Loucy (cell line): ENCODE measurements around the gene PSMG1.

ENCODE experiments used
- H2AFZ ChIP-seq: fragments of 200-600 bp; sonication (generic); 2 replicates; pipeline ENCODE4 v1.6.0; 2016; ENCODE audit warnings: antibody characterized with exemption, mild to moderate bottlenecking, low read length, moderate library complexity
- H3F3A ChIP-seq: fragments of 200-600 bp; 2 replicates; pipeline ENCODE4 v1.6.0; 2016; ENCODE audit warnings: antibody characterized with exemption, low read depth, mild to moderate bottlenecking
- H3K27me3 ChIP-seq: fragments of 200-600 bp; sonication (generic); 2 replicates; pipeline ENCODE4 v1.6.1; 2014; ENCODE audit warnings: low read length, mild to moderate bottlenecking; ENCODE audit not compliant: insufficient read depth, poor library complexity, severe bottlenecking
- H3K36me3 ChIP-seq: fragments of 200-600 bp; sonication (generic); 2 replicates; pipeline ENCODE4 v1.6.1; 2016; ENCODE audit warnings: low read length; ENCODE audit not compliant: insufficient read depth
- H3K4me1 ChIP-seq: fragments of 200-600 bp; sonication (generic); 2 replicates; pipeline ENCODE4 v1.5.1; 2014; ENCODE audit warnings: low read length, mild to moderate bottlenecking; ENCODE audit not compliant: insufficient read depth, poor library complexity, severe bottlenecking
- H3K4me2 ChIP-seq: fragments of 200-600 bp; sonication (generic); 2 replicates; pipeline ENCODE4 v1.6.0; 2014; ENCODE audit warnings: antibody characterized with exemption, low read length, low read depth, mild to moderate bottlenecking; ENCODE audit not compliant: poor library complexity, severe bottlenecking
- H3K4me3 ChIP-seq: fragments of 200-600 bp; sonication (generic); 2 replicates; pipeline ENCODE4 v1.5.1; 2014; ENCODE audit warnings: low read length, mild to moderate bottlenecking, mixed read lengths; ENCODE audit not compliant: poor library complexity, severe bottlenecking
- H3K79me2 ChIP-seq: fragments of 200-600 bp; sonication (generic); 2 replicates; pipeline ENCODE4 v1.6.1; 2014; ENCODE audit warnings: low read length; ENCODE audit not compliant: insufficient read depth
- H3K9ac ChIP-seq: fragments of 200-600 bp; sonication (generic); 2 replicates; pipeline ENCODE4 v1.6.0; 2014; ENCODE audit warnings: mild to moderate bottlenecking, low read depth, low read length, moderate library complexity; ENCODE audit not compliant: poor library complexity, severe bottlenecking
- H3K9me2 ChIP-seq: fragments of 200-600 bp; sonication (generic); replicated peaks from 2 replicates; pipeline ENCODE4 v1.6.1; 2016; ENCODE audit warnings: low read depth, low read length, mixed read lengths
- H3K9me3 ChIP-seq: fragments of 200-600 bp; sonication (generic); 2 replicates; pipeline ENCODE4 v1.6.1; 2014; ENCODE audit warnings: mild to moderate bottlenecking, antibody characterized with exemption, low read length, low read depth; ENCODE audit not compliant: insufficient read depth
- H4K20me1 ChIP-seq: fragments of 200-600 bp; sonication (generic); 2 replicates; pipeline ENCODE4 v1.6.0; 2014; ENCODE audit warnings: antibody characterized with exemption, low read length, mild to moderate bottlenecking; ENCODE audit not compliant: insufficient read depth, poor library complexity, severe bottlenecking
- CTCF ChIP-seq: fragments of 200-600 bp; sonication (generic); conservative IDR thresholded peaks from 2 replicates; pipeline ENCODE4 v1.5.1; 2014; ENCODE audit warnings: mild to moderate bottlenecking, antibody characterized with exemption, low read length
- EZH2phosphoT487 ChIP-seq: fragments of 200-600 bp; IDR thresholded peaks from 2 replicates; pipeline ENCODE4 v1.6.1; 2018; ENCODE audit warnings: antibody characterized with exemption, mild to moderate bottlenecking, moderate library complexity, borderline replicate concordance

The PSMG1 gene

DNA sequence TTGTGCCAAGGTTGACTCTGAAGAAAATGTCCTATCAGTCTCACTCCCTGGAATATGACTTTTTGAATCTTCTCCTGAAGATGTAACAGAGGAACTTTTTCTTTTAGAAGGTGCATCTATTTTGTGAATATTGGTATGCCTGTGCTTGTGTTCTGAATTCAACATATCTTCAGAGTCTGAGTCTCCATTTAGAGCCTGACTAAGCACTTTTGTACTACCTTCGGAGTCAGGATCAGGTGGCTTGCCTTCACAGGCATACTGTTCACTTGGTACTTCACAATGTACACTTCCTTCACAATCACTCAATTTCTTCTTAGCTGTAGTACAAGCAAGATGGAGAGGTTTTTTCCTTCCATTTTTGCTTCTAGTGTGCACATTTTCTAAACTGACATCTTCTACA, 13.6 kb upstream of the PSMG1 start:
- Histone ChIP-seq H2AFZ (no peak overlapping the region), H3K9ac (no peak overlapping the region), H3K27me3 (no peaks in the 10 kb centered on the region), H4K20me1 (no peaks in the 10 kb centered on the region), H3K4me2 (no peak overlapping the region), H3K9me2 (no peaks in the 10 kb centered on the region), H3K4me1 (no peaks in the 10 kb centered on the region), H3F3A (no peaks in the 10 kb centered on the region), H3K79me2 (no peaks in the 10 kb centered on the region), H3K4me3 (no peak overlapping the region), H3K9me3 (no peaks in the 10 kb centered on the region), H3K36me3 (peaks cover 83% of the 10 kb centered on the region)
- no peak for TF ChIP-seq EZH2phosphoT487
- TF ChIP-seq CTCF = no peak

DNA sequence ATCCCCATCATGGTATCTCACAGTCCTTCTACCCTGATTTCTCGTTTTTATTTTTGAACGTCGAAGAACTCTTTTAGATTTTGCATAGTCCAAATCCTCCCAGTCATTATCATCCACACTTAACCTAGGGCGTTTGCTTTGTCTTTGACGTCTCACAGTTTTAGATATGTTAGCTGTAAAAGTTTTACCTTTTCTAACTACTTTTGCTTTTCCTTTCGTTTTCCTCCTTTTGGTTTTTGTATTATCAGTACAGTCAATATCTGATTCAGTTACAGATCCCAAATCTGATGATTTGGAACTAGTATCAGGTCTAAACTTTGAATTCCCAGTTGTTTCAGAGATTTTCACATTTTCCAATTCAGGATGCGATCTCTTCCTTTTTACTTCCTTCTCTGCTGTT, 13.1 kb upstream of the PSMG1 start:
- Histone ChIP-seq H3K9ac (no peak overlapping the region), H3K4me1 (no peaks in the 10 kb centered on the region), H3K9me2 (no peaks in the 10 kb centered on the region), H3F3A (no peaks in the 10 kb centered on the region), H3K36me3 (peaks cover 77% of the 10 kb centered on the region), H3K79me2 (no peaks in the 10 kb centered on the region), H4K20me1 (no peaks in the 10 kb centered on the region), H3K27me3 (no peaks in the 10 kb centered on the region), H3K4me3 (no peak overlapping the region), H3K4me2 (no peak overlapping the region), H3K9me3 (no peaks in the 10 kb centered on the region), H2AFZ (no peak overlapping the region)
- TF ChIP-seq EZH2phosphoT487 (no peak), CTCF (no peak)

DNA sequence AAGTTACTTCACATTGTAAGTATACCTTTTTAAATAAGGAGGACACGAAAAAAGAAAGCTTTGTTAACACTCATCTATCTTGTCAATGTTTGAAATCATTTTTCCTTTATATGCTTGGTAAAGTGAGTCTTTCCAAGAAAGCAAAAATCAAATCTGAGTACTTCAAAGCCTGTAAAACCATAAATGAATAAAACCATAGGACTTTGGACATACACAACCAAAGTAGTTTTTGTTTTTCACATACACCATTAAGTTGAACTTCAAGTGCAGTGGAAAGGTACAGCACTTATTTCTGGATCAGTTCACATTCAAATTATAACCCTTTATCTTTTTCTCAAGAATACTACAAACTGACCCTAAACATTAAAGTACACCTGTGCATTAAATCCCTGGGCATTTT, 10.1 kb upstream of the PSMG1 start:
- no peaks in the 10 kb centered on the region for H3K27me3 ChIP-seq
- no peaks in the 10 kb centered on the region for H3K4me1 ChIP-seq
- H4K20me1 ChIP-seq = no peaks in the 10 kb centered on the region
- no peaks in the 10 kb centered on the region for H3K79me2 ChIP-seq
- H3K4me3 ChIP-seq = no peak overlapping the region
- H3K9me3 ChIP-seq = no peaks in the 10 kb centered on the region
- no peak for TF ChIP-seq CTCF
- no peak for TF ChIP-seq EZH2phosphoT487
- H3K9me2 ChIP-seq = no peaks in the 10 kb centered on the region
- no peak overlapping the region for H2AFZ ChIP-seq
- H3K4me2 ChIP-seq = no peak overlapping the region
- no peak overlapping the region for H3K9ac ChIP-seq
- H3F3A ChIP-seq = no peaks in the 10 kb centered on the region
- H3K36me3 ChIP-seq = peaks cover 49% of the 10 kb centered on the region
